T-helper 2 cell treated with Interferon-gamma antibody and Interleukin-4, amounts not matched to agents 5 μg/mL and 100 μg/mL, for 36 hours (primary cell): ENCODE results near the gene DOCK1.
"Not testable (repeated sequence)": the region's sequence is repeated elsewhere in the genome, so short reads cannot be mapped to it uniquely, and the experiment has no call there.

ENCODE experiments used
- DNase-seq: peaks from one replicate; pipeline ENCODE4 v3.0.0; 2021; ENCODE audit warnings: low spot score
- H3K27ac Mint-ChIP-seq: one replicate; pipeline ENCODE4 v1.8.0; 2021; ENCODE audit warnings: mild to moderate bottlenecking, mixed read lengths
- H3K27me3 Mint-ChIP-seq: one replicate; pipeline ENCODE4 v1.8.0; 2021; ENCODE audit warnings: low read depth, mixed read lengths
- H3K36me3 Mint-ChIP-seq: one replicate; pipeline ENCODE4 v1.8.0; 2021; ENCODE audit warnings: low read depth, mixed read lengths
- H3K4me1 Mint-ChIP-seq: one replicate; pipeline ENCODE4 v1.8.0; 2021; ENCODE audit warnings: low read depth, mixed read lengths
- H3K4me3 Mint-ChIP-seq: one replicate; pipeline ENCODE4 v1.8.0; 2022; ENCODE audit warnings: mild to moderate bottlenecking, moderate library complexity, mixed read lengths
- H3K9me3 Mint-ChIP-seq: one replicate; pipeline ENCODE4 v1.8.0; 2021; ENCODE audit warnings: mixed read lengths

Gene DOCK1

DNA sequence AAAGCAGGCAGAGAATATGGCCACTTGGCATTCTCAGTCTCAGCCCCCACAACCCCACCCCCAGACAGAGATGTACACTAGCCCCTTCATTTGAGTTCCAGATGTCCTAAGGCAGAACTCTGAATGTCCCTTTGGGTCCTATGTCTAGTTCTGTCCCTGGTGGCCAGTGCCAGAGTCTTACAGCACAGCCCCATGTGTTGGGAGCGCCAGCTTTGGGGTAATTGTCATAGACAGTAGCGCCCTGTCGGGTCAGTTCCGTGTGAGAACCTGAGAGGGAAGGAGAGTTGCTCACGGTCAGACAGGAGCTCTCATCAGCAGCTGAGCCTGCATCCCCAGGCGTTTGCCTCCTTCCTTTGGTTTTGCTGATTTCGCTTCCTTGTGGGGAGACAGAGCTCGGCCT is 386.1 kb downstream of the DOCK1 start:
- Mint-ChIP-seq H3K36me3 (peaks cover 6% of the 10 kb centered on the region), H3K27ac (no peak overlapping the region), H3K4me1 (peaks cover 37% of the 10 kb centered on the region), H3K9me3 (peaks cover 22% of the 10 kb centered on the region), H3K27me3 (peaks cover 43% of the 10 kb centered on the region), H3K4me3 (no peak overlapping the region)
- DNase-seq = no peak

DNA sequence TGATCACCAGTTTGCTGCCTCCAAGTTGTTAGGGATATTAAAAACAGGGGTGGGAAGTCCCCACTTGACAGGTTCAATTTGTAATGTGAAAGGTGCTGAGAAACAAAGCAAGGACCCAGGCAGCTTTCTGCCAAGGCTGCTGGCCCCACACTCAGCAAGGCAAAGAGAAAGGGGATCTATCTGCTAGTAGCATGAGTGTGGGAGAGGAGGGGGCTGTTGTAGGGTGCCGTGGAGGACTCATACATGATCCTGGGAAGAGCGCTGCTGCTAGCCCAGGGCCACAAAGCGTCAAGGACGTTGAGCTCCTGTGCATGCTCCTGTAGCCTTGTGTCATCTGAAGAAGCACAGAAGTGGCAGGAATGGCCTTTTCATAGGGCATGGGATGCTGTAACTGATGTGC is 387.7 kb downstream of the DOCK1 start:
- H3K36me3 Mint-ChIP-seq = peaks cover 6% of the 10 kb centered on the region
- H3K27me3 Mint-ChIP-seq = peaks cover 50% of the 10 kb centered on the region
- H3K4me3 Mint-ChIP-seq = peak overlapping the region; percentile 72
- H3K4me1 Mint-ChIP-seq = peaks cover 38% of the 10 kb centered on the region
- H3K27ac Mint-ChIP-seq = no peak overlapping the region
- peaks cover 17% of the 10 kb centered on the region for H3K9me3 Mint-ChIP-seq
- no peak for DNase-seq

DNA sequence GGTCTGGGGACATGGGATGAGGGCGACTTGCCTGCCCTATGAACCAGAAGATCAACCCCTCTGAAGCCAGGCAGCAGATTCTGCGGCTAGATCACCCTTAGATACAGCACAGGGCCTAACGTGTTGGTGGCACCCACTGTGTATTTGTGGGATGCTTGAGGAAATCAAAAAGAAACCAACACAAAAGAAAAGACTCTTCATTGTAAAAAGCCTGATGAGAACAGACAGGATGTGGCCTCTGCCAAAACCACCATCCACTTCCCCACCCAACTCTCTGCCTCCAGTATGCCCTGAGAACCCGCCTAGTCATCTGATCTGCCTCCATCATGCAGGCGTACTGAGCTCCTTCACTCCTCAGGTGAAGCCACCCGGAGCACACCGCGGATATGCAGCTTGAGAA is 388.4 kb downstream of the DOCK1 start:
- DNase-seq = peak; percentile 71
- Mint-ChIP-seq H3K4me1 (peaks cover 38% of the 10 kb centered on the region), H3K27ac (peak overlapping the region; percentile 78), H3K4me3 (peak overlapping the region; percentile 72), H3K36me3 (peaks cover 6% of the 10 kb centered on the region), H3K9me3 (peaks cover 12% of the 10 kb centered on the region), H3K27me3 (peaks cover 55% of the 10 kb centered on the region)

DNA sequence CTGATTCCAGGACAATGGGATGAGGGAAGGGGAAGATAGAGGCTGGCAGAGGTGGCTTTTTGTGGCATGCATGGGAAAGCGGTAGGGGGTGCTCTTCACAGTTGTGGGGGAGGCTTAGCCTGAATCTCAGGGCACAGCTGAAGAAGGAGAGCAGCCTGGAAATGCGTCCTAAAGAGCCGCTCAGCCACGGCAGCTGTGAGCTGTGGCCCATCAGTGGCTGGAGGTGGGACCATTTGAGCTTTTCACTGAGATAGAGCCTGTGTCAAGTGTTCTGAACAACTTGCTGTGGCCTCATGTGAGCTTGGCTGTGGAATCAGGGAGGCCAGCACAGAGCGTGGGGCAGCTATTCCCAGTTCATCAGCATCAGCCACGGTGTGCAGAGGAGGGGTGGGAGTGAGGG is 391.5 kb downstream of the DOCK1 start:
- no peak for DNase-seq
- Mint-ChIP-seq H3K36me3 (peaks cover 4% of the 10 kb centered on the region), H3K9me3 (peaks cover 3% of the 10 kb centered on the region), H3K4me3 (no peak overlapping the region), H3K4me1 (peaks cover 38% of the 10 kb centered on the region), H3K27ac (no peak overlapping the region), H3K27me3 (peaks cover 57% of the 10 kb centered on the region)

DNA sequence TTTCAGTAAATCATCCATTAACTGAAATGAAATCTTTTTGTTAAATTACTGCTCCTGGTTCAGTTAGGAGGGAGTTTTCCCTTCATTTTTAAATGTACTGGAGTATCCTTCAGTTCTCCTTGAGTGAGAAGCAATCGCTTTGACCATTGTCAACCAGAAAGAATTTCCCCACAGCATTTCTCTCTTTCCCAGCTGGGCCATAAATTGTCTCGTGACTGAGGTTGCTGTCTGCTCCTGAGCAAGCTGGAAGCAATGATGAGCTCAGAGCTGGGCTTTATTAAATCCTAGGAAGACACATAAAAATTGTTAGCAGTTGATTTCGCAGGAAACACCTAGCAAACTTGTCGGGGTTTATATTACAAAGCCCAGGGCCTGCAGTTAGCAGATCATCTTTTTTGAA is 393.2 kb downstream of the DOCK1 start:
- DNase-seq = no peak
- Mint-ChIP-seq H3K36me3 (peaks cover 3% of the 10 kb centered on the region), H3K27ac (no peak overlapping the region), H3K9me3 (peaks cover 2% of the 10 kb centered on the region), H3K27me3 (peaks cover 58% of the 10 kb centered on the region), H3K4me1 (peaks cover 24% of the 10 kb centered on the region), H3K4me3 (no peak overlapping the region)

DNA sequence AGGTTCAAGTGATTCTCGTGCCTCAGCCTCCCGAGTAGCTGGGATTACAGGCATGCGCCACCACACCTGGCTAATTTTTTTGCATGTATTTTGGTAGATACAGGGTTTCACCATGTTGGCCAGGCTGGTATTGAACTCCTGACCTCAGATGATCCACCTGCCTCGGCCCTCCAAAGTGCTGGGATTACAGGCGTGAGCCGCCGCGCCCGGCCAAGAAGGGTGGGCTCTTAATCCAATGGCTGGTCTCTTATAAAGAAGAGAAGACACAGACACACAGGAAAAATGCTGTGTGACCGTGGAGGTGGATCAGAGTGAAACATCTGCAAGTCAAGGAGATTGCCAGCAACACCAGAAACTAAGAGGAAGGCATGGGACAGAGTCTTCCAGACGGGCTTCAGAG is 394.0 kb downstream of the DOCK1 start:
- not testable (repeated sequence) for H3K9me3 Mint-ChIP-seq, H3K4me3 Mint-ChIP-seq, DNase-seq, H3K36me3 Mint-ChIP-seq, H3K27ac Mint-ChIP-seq
- H3K4me1 Mint-ChIP-seq = peaks cover 16% of the 10 kb centered on the region
- peaks cover 57% of the 10 kb centered on the region for H3K27me3 Mint-ChIP-seq

DNA sequence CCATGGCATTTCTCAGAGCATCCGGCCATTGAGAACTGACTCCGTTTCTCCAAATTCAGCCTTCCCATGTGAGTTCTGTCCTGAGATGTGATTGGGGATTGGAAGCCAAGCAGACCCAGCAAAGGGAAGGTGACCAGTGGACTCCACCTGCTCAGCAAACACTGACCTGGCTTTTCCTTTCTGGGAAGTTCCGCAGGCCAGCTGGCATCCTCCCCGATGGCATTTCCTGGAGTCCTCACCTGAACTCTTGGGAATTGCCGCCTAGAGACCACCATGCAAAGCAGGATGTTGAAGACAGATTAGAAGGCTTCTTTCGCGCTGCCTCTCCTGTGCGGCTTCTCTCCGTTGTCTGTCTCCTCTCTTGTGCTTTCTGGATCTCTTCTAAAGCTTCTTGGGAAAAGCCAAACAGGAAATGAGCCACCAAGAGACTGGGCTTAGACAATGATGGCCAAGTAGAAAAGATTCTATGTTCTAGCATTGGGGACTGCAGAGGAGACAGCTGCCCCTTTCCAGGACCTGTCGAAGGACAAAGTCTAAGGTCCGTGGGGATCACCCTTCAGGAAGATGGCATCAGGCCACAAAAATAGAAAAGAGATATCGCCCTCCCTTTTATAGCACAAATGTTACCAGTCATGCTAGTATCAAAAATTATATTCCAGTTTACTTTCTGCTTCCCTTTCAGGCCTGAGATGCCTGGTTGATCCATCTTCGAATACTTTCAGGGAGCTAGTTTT is 394.9 kb downstream of the DOCK1 start:
- H3K27me3 Mint-ChIP-seq = peaks cover 58% of the 10 kb centered on the region
- H3K4me1 Mint-ChIP-seq = peaks cover 12% of the 10 kb centered on the region
- H3K9me3 Mint-ChIP-seq = no peaks in the 10 kb centered on the region
- DNase-seq = no peak
- H3K27ac Mint-ChIP-seq = no peak overlapping the region
- H3K36me3 Mint-ChIP-seq = no peaks in the 10 kb centered on the region
- H3K4me3 Mint-ChIP-seq = no peak overlapping the region

DNA sequence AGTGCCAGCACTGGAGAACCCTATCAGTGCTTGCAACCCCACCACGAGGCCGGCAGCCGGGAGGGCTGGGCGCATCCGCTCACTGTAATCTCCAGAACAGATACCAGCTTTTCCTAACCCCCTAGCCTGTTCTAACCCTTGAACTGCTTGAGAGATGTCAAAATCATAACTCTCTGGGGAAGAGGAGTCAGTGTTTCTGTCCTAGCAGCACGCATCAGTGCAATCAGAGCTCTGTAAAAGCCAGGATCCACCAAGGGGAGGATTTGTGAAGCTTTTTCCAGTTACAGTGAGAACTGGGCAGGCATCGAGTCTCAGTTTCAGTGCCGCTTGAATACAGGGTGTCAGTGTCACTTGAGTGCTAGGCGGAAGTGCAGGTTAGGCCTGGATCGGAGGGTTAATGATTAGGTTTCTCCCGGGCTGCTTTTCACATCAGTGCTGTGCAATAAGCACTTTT is 395.7 kb downstream of the DOCK1 start:
- Mint-ChIP-seq H3K36me3 (no peaks in the 10 kb centered on the region), H3K27me3 (peaks cover 58% of the 10 kb centered on the region), H3K4me3 (no peak overlapping the region), H3K27ac (no peak overlapping the region), H3K9me3 (no peaks in the 10 kb centered on the region), H3K4me1 (peaks cover 5% of the 10 kb centered on the region)
- no peak for DNase-seq

DNA sequence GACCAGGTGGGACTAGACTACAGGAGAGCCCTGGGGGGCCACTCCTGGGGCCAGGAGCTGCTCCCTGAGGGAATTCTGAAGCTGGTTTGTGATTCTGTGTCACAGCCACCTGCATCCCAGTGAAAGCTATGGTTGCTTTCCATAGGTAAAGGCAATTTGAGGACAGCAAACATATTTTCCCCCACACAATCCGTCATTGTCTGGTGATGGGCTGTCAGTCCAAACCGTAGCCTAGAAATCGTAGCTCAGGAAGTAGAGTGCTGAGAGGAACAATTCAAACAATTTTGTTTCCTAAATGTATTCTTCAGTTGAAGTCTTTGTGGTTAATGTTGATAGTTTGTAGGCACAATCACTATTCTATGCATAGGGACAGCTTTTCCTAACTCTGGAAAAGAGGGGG is 397.1 kb downstream of the DOCK1 start:
- Mint-ChIP-seq H3K36me3 (no peaks in the 10 kb centered on the region), H3K9me3 (no peaks in the 10 kb centered on the region), H3K27ac (no peak overlapping the region), H3K4me3 (no peak overlapping the region), H3K27me3 (peaks cover 52% of the 10 kb centered on the region), H3K4me1 (no peaks in the 10 kb centered on the region)
- no peak for DNase-seq

DNA sequence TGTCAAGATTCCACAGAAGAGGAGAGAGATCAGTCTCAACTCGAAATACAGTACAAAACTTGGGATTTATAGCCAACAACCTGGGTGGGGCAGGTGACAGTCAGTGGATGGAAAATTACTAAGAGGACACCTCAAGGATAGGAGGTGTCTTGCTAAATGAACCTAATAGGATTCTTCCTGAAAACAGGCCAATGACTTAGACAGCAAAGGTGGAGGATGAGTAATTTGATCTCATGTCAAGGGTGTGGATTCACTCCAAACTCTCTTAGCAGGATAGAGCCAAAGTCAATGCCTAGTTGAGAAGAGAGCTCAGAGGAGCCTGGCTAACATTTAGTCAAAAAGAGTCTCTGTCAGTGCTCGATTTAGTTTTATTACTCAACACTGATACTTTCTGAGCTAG is 397.9 kb downstream of the DOCK1 start:
- H3K4me3 Mint-ChIP-seq = no peak overlapping the region
- no peaks in the 10 kb centered on the region for H3K4me1 Mint-ChIP-seq

DNA sequence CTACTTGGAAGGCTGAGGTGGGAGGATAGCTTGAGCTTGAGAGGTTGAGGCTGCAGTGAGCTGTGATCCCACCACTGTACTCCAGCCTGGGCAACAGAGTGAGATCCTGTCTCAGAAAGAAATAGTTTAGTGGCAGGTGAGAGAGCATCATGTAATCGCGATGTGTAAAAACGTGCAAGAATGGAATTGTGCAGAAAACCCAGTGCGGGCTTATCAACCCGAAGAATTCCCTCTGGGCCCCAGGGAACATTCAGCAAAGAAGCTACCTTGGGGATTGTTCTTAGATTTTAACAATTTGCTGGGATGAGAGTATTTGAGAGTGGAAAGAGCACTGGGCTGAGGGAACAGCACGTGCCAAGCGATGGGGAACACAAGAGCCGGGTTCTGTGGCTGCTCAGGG is 398.5 kb downstream of the DOCK1 start:
- no peaks in the 10 kb centered on the region for H3K9me3 Mint-ChIP-seq
- no peaks in the 10 kb centered on the region for H3K36me3 Mint-ChIP-seq

More for the DNA sequence above, 397.9 kb downstream of the DOCK1 start:
- Mint-ChIP-seq H3K27me3 (peaks cover 45% of the 10 kb centered on the region), H3K27ac (no peak overlapping the region), H3K9me3 (no peaks in the 10 kb centered on the region), H3K36me3 (no peaks in the 10 kb centered on the region)
- no peak for DNase-seq

DNA sequence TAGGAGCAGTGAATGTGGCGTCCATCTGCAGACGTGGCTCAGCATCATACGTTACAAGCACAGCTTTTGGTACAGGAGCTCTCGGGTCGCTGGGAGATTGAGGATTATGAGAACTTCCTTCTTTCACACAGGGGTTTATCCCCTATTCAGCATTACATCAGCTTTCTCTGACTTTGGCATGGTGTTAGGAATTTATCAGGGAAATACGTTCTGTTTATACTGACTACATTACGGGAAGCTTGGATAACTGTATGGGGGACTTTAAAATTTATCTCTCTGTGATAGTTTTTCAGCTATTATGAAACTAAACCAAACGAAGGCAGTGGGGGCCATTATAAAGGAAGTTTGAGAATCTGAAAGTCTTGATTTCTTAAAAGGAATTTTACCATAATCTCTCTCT is 401.3 kb downstream of the DOCK1 start:
- Mint-ChIP-seq H3K27ac (no peak overlapping the region), H3K4me3 (no peak overlapping the region), H3K36me3 (no peaks in the 10 kb centered on the region), H3K9me3 (no peaks in the 10 kb centered on the region), H3K27me3 (peaks cover 32% of the 10 kb centered on the region), H3K4me1 (no peaks in the 10 kb centered on the region)
- DNase-seq = no peak

More for the DNA sequence above, 398.5 kb downstream of the DOCK1 start:
- Mint-ChIP-seq H3K27me3 (peaks cover 40% of the 10 kb centered on the region), H3K4me3 (no peak overlapping the region), H3K4me1 (no peaks in the 10 kb centered on the region), H3K27ac (no peak overlapping the region)
- DNase-seq = no peak

DNA sequence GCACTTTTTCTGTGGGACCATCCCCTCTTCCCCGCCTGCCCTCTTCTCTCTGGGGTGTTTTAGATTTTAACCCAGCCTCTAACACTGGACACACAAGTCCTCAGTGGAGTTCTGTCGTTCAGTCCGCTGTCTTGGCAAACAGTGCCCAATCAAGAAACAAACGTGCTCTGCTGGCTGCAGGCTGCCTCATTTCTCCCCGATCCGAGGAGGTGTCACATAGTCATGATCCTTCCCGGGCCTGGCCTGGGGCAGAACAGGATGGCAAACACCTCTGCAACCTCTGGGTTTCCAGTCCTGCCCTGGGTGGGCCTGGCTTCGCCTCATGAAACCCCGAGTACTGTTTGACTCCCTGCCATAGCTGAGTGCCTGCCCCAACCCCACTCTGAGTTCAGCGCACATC is 402.1 kb downstream of the DOCK1 start:
- no peak overlapping the region for H3K4me3 Mint-ChIP-seq
- DNase-seq = no peak
- H3K27ac Mint-ChIP-seq = no peak overlapping the region

DNA sequence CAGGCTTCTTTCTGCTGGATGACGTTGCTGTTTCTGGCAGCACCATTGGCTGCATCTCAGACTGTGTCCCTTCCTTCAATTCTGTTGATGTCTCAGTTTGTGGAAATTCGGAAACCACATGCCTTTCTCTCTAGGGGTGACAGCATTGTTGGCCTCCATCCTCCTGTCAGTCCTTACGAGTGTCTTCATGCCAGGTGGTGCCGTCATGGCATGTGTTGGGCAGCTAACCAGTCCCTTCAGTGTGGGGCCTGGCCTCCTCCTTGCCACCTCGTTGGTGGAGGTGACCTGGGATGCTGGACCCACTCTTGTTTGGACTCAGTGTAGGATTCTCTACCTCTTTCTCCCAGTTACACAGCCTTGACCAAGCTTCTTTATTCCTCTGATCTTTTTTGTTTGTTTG is 402.8 kb downstream of the DOCK1 start:
- no peak overlapping the region for H3K27ac Mint-ChIP-seq
- no peak overlapping the region for H3K4me3 Mint-ChIP-seq
- no peaks in the 10 kb centered on the region for H3K4me1 Mint-ChIP-seq

More for the DNA sequence above, 402.1 kb downstream of the DOCK1 start:
- Mint-ChIP-seq H3K27me3 (peaks cover 30% of the 10 kb centered on the region), H3K4me1 (no peaks in the 10 kb centered on the region), H3K9me3 (no peaks in the 10 kb centered on the region), H3K36me3 (no peaks in the 10 kb centered on the region)

DNA sequence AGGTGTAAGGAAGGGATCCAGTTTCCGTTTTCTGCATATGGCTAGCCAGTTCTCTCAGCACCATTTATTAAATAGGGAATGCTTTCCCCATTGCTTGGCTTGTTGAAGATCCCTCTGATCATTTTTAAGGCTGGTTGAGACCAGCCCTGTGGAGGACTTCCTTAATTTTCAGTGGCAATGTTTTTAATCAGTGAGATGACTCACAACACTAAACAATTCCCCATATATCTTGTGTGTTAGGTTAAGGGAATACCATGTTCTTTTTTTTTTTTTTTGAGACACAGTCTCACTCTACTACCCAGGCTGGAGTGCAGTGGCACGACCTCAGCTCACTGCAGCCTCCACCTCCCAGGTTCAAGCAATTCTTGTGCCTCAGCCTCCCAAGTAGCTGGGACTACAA is 404.4 kb downstream of the DOCK1 start:
- H3K9me3 Mint-ChIP-seq, H3K4me3 Mint-ChIP-seq, H3K27ac Mint-ChIP-seq: not testable (repeated sequence)

More for the DNA sequence above, 402.8 kb downstream of the DOCK1 start:
- no peak for DNase-seq
- Mint-ChIP-seq H3K36me3 (no peaks in the 10 kb centered on the region), H3K9me3 (no peaks in the 10 kb centered on the region), H3K27me3 (peaks cover 32% of the 10 kb centered on the region)

More for the DNA sequence above, 404.4 kb downstream of the DOCK1 start:
- peaks cover 24% of the 10 kb centered on the region for H3K27me3 Mint-ChIP-seq
- not testable (repeated sequence) for DNase-seq, H3K4me1 Mint-ChIP-seq, H3K36me3 Mint-ChIP-seq
